ENCODE results near the gene ATP5PF.

- no peak for TF ChIP-seq ZNF398 (tag by site-specific recombination; IDR thresholded peaks at IDR 0.05)
- no peak for TF ChIP-seq ZNF510 (tag by site-specific recombination; IDR thresholded peaks at IDR 0.05; ENCODE audit: insufficient replicate concordance)
- no peak for TF ChIP-seq ZNF529 (tag by site-specific recombination; IDR thresholded peaks at IDR 0.05; ENCODE audit: insufficient replicate concordance)
- no peak for TF ChIP-seq ZBTB7A (tag by site-specific recombination; IDR thresholded peaks at IDR 0.05; ENCODE audit: low read depth)
- TF ChIP-seq HOXA7 (CRISPR knock-in tag; IDR thresholded peaks at IDR 0.05; ENCODE audit: borderline replicate concordance): no peak
- no peak for TF ChIP-seq CTCF (tag by site-specific recombination; IDR thresholded peaks at IDR 0.05)
- no peak for TF ChIP-seq ZNF292 (tag by site-specific recombination; IDR thresholded peaks at IDR 0.05; ENCODE audit: borderline replicate concordance, low read depth)
- no peak for TF ChIP-seq ZNF146 (tag by site-specific recombination; IDR thresholded peaks at IDR 0.05)
- no peak for TF ChIP-seq REST (tag by site-specific recombination; IDR thresholded peaks at IDR 0.05)
- no peak for TF ChIP-seq ZNF621 (tag by site-specific recombination; IDR thresholded peaks at IDR 0.05)
- TF ChIP-seq HOXD13 (CRISPR knock-in tag; IDR thresholded peaks at IDR 0.05; ENCODE audit: borderline replicate concordance): no peak
- no peak for TF ChIP-seq ZNF274 (IDR thresholded peaks at IDR 0.05; ENCODE audit: low read length)
- no peak for TF ChIP-seq ZNF274 (tag by site-specific recombination; IDR thresholded peaks at IDR 0.05; ENCODE audit: borderline replicate concordance)
- TF ChIP-seq ZNF501 (tag by site-specific recombination; IDR thresholded peaks at IDR 0.05): no peak
- no peak for TF ChIP-seq ZNF184 (tag by site-specific recombination; IDR thresholded peaks at IDR 0.05)
These were observed 33.2 kb downstream of the ATP5PF start for GRCh38 chr21:25701529-25701928.
